ENCODE results near the gene SIGMAR1.
A peak's percentile ranks its signal among the peaks of the same experiment; 100 is the strongest.

Gene SIGMAR1

DNA sequence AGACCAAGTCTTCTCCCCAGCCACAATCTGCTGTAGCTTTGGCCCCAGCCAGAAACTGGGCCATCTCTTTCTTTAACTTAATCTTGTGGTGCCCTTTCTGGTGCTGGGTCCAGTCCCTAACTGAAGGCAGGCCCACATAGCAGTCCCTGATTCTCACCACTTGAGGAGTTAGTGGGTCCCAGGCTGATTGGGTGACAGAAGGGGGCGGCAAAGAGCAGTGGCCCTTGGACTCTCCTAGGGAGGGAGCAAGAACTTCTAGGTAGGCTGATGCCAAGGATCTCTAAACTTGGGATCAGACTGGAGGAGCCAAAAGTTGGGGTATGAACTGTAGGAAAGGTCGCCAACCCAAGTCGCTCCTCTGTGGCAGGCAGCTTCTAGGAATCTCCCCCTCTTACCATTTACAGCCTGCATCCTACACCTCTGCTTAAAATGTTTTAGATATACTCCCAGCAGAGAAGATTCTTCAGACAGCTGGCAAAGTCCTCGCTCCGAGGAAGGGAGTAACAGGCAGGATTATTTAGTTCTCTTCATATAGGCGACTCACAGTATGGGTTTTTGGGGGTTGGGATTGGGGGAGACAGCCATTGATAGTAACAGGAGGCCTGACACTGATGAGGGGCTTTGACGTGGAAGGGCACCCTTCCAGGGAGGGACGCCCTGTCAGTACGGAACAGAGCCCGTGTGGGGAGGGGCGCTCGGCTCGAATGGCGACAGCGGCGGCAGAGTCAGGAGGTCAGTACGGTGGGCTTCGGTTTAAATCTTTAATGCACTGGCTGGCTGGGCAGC lies 26.9 kb upstream of the SIGMAR1 start:
- TF ChIP-seq, protein P1, sequence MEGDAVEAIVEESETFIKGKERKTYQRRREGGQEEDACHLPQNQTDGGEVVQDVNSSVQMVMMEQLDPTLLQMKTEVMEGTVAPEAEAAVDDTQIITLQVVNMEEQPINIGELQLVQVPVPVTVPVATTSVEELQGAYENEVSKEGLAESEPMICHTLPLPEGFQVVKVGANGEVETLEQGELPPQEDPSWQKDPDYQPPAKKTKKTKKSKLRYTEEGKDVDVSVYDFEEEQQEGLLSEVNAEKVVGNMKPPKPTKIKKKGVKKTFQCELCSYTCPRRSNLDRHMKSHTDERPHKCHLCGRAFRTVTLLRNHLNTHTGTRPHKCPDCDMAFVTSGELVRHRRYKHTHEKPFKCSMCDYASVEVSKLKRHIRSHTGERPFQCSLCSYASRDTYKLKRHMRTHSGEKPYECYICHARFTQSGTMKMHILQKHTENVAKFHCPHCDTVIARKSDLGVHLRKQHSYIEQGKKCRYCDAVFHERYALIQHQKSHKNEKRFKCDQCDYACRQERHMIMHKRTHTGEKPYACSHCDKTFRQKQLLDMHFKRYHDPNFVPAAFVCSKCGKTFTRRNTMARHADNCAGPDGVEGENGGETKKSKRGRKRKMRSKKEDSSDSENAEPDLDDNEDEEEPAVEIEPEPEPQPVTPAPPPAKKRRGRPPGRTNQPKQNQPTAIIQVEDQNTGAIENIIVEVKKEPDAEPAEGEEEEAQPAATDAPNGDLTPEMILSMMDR (conservative IDR thresholded peaks at IDR 0.05; ENCODE audit: low read depth, low read length), result peak; percentile 98
- peak overlapping the region; percentile 57 for H3K4me3 ChIP-seq (ENCODE audit: low read length)
- no peak for DNase-seq (ENCODE audit: low read depth)

DNA sequence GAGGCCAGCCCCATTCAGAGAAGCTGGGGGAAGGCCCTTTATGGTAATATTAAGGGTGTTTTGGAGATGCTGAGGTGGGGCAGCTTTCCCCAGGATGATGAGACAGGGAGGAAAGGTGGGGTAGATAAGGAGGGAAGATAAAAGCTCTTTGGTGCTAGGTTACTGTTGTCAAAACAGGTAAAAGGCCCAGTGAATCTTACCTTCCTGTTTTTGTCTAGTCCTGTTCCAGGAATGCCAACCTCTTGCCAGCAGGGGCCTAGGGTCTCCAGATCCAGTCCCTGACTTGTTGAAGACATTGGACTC lies 25.7 kb upstream of the SIGMAR1 start:
- H3K4me3 ChIP-seq (ENCODE audit: low read length), result no peak overlapping the region
- DNase-seq (ENCODE audit: low read depth), result no peak
- TF ChIP-seq, protein P1 (conservative IDR thresholded peaks at IDR 0.05; ENCODE audit: low read depth, low read length), result no peak

DNA sequence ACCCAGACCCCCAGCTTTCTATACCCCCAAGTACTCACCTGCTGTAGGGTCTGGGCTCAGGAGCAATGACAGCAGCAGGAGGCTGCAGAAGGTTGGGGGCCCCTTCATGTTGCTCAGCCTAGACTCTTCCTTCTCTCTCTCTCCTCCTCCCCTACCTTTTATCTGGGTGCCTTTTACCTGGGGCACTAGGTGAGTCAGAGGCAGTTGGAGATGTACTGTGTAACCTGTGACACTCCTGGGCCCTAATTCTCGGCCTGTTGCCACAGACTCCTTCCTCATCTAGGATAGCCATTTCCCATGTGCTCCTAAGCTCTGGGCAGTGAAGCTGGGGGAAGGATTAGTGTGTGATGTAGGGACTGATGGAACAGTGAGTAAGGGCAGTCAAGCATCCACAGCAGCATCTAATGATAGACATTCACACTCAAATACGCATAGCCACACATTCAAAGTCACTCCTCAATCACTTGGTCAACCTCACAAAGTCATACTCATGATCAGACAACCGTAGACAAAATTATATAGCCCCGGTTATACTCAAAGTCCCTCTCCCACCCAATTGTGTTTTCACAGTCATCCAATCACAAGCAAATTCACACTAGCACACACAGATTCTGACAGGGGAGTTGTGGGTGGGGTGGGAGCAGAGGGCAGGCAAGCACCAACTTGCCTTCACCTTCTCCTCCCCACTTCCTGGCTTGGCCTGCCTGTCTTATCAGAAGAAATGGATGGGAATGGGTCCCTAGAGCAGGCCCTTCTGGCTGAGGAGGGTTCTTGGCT lies 25.1 kb upstream of the SIGMAR1 start, which contains the start of gene CCL27:
TSS of gene CCL27 (minus strand) at position 132 of the 777 bp plus-strand sequence. CDS start at position 108, 24 bp downstream.
- TF ChIP-seq, protein P1 (conservative IDR thresholded peaks at IDR 0.05; ENCODE audit: low read depth, low read length), result no peak
- no peak within 1 kb of the TSS for H3K4me3 ChIP-seq (ENCODE audit: low read length)
- no peak for DNase-seq (ENCODE audit: low read depth)

- H3K4me3 ChIP-seq (ENCODE audit: low read length), result no peak overlapping the region
- DNase-seq (ENCODE audit: low read depth), result no peak
- TF ChIP-seq, protein P1 (conservative IDR thresholded peaks at IDR 0.05; ENCODE audit: low read depth, low read length), result no peak
Measured at GRCh38 chr9:34659592-34660253, 22.1 kb upstream of the SIGMAR1 start.

- no peak for DNase-seq (ENCODE audit: low read depth)
- TF ChIP-seq, protein P1 (conservative IDR thresholded peaks at IDR 0.05; ENCODE audit: low read depth, low read length), result no peak
- H3K4me3 ChIP-seq (ENCODE audit: low read length), result no peak overlapping the region
Measured at GRCh38 chr9:34658461-34658860, 20.9 kb upstream of the SIGMAR1 start.

- TF ChIP-seq, protein P1 (conservative IDR thresholded peaks at IDR 0.05; ENCODE audit: low read depth, low read length), result no peak
- no peak for DNase-seq (ENCODE audit: low read depth)
- no peak overlapping the region for H3K4me3 ChIP-seq (ENCODE audit: low read length)
Measured at GRCh38 chr9:34656992-34657391, 19.4 kb upstream of the SIGMAR1 start.

All from retinal pigment epithelial cell (primary cell).